K562 treated with DMSO at 1 percent for 24 hours (cell line): ENCODE measurements around the gene SMIM15. TPM values are rescaled to one million over a fixed set of nuclear protein-coding genes. Genes with fewer than 3 reads are reported as not detected.

Experiments
- total RNA-seq: library from RNA; unstranded; fragments of 300-600 nt; gene quantifications from 2 replicates; pipeline ENCODE4 v1.2.3, GENCODE V29; 2022; ENCODE audit warnings: low read depth; ENCODE audit not compliant: insufficient read depth

Gene SMIM15
- 31.6 and 32.4 TPM in 2 replicates for total RNA-seq

GRCh38 chr5:61162010-61162831 lies at the start of gene SMIM15:
SMIM15 (minus strand) TSS chr5:61162468; CDS start chr5:61160171, 2,297 bp downstream.

Other genes with a start within 250 kb of the SMIM15 start
- 3.3 and 5.0 TPM in 2 replicates for gene ERCC8, start 217.4 kb downstream of the SMIM15 start, total RNA-seq
- 41.9 and 44.7 TPM in 2 replicates for gene NDUFAF2, start 217.3 kb downstream of the SMIM15 start, total RNA-seq
- gene ZSWIM6, start 169.8 kb upstream of the SMIM15 start, total RNA-seq, result 4.0 TPM in 2 replicates